Natural killer cell (primary cell): ENCODE measurements around the gene TMEM82. TPM values are rescaled to one million over a fixed set of nuclear protein-coding genes. Genes with fewer than 3 reads are reported as not detected.

ENCODE experiments used
- ATAC-seq, 3 donors: fragments of 150-1000 bp in 2 of 3; fragments of 200-7000 bp in 1 of 3; cut with Tn5 transposase; 1 replicate in 1 of 3; 2 replicates in 2 of 3; pipeline ENCODE4 v1.10.0; 2021; ENCODE audit warnings: mild to moderate bottlenecking in 2 of 3, moderate library complexity in 2 of 3
- DNase-seq, 2 donors: peaks; one replicate each; pipeline versions ENCODE4 v3.0.0 to v3.0.0-alpha.2; 2013 to 2021; ENCODE audit warnings: mixed read lengths in 1 of 2
- H3K27ac ChIP-seq: one replicate; pipeline ENCODE4 v1.5.1; 2013; ENCODE audit warnings: mild to moderate bottlenecking, low read length
- H3K27me3 ChIP-seq: one replicate; pipeline ENCODE4 v1.6.1; 2013; ENCODE audit warnings: low read length; ENCODE audit not compliant: control insufficient read depth, insufficient read depth
- H3K36me3 ChIP-seq: one replicate; pipeline ENCODE4 v1.6.1; 2013; ENCODE audit warnings: low read length; ENCODE audit not compliant: control insufficient read depth, insufficient read depth
- H3K4me1 ChIP-seq: one replicate; pipeline ENCODE4 v1.6.1; 2013; ENCODE audit warnings: low read length; ENCODE audit not compliant: control insufficient read depth, insufficient read depth
- H3K4me3 ChIP-seq: one replicate; pipeline ENCODE4 v1.5.1; 2013; ENCODE audit warnings: low read length
- H3K9me3 ChIP-seq: one replicate; pipeline ENCODE4 v1.6.1; 2013; ENCODE audit warnings: low read length; ENCODE audit not compliant: control insufficient read depth, insufficient read depth
- H3K27ac Mint-ChIP-seq, 2 donors: one replicate each; pipeline ENCODE4 v1.8.0; 2022; ENCODE audit warnings: mild to moderate bottlenecking in 2 of 2, mixed read lengths in 2 of 2, moderate library complexity in 1 of 2
- H3K27me3 Mint-ChIP-seq, 2 donors: one replicate each; pipeline ENCODE4 v1.8.0; 2022; ENCODE audit warnings: low read depth in 2 of 2, mixed read lengths in 2 of 2
- H3K36me3 Mint-ChIP-seq: one replicate; pipeline ENCODE4 v1.8.0; 2022; ENCODE audit warnings: mixed read lengths
- H3K4me1 Mint-ChIP-seq, 2 donors: one replicate each; pipeline ENCODE4 v1.8.0; 2022; ENCODE audit warnings: mixed read lengths in 2 of 2
- H3K4me3 Mint-ChIP-seq: one replicate; pipeline ENCODE4 v1.8.0; 2022; ENCODE audit warnings: mild to moderate bottlenecking, moderate library complexity, mixed read lengths
- H3K9me3 Mint-ChIP-seq, 2 donors: one replicate each; pipeline ENCODE4 v1.8.0; 2022; ENCODE audit warnings: mixed read lengths in 2 of 2
- CTCF ChIP-seq: fragments of 200-600 bp; IDR thresholded peaks from one replicate; pipeline ENCODE4 v1.8.0; 2022; ENCODE audit warnings: antibody characterized with exemption
- WGBS: methylation state at CpG from one replicate; pipeline ENCODE4 v1.1.7; 2013; ENCODE audit warnings: missing lambda C conversion rate; ENCODE audit not compliant: insufficient coverage; 5-methylcytosine and 5-hydroxymethylcytosine counted together
- intact Hi-C: fragments of 100-400 bp; cut with micrococcal nuclease; formaldehyde crosslinking; loops from one replicate; pipeline ENCODE4 v1.14.2; 2022
- total RNA-seq, 4 donors: library from RNA; stranded (reverse); fragments of 120-200 nt in 1 of 4; gene quantifications; one replicate each; pipeline versions ENCODE4 v1.2.3 to v1.2.4, GENCODE V29; 2013 to 2022

The TMEM82 gene
- total RNA-seq, 3 donors from 2014 or later (not counting 1 experiment from before 2014, with no cell fraction given), result not detected

GRCh38 chr1:15732686-15733081 is 9.6 kb upstream of the TMEM82 start:
- Histone ChIP-seq H3K4me1 (no peaks in the 10 kb centered on the region), H3K36me3 (peaks cover 52% of the 10 kb centered on the region), H3K27ac (no peak overlapping the region), H3K4me3 (no peak overlapping the region), H3K9me3 (no peaks in the 10 kb centered on the region), H3K27me3 (no peaks in the 10 kb centered on the region)
- DNase-seq, result no peak
- no peaks in the 10 kb centered on the region for H3K36me3 Mint-ChIP-seq
- intact Hi-C loops, result no loop called here
- H3K27me3 Mint-ChIP-seq, result no peaks in the 10 kb centered on the region
- WGBS, result 94% methylated on average over 7 of the region's 7 CpGs
- no peak overlapping the region for H3K27ac Mint-ChIP-seq
- TF ChIP-seq CTCF, result no peak
- no peaks in the 10 kb centered on the region for H3K4me1 Mint-ChIP-seq
- H3K9me3 Mint-ChIP-seq, result no peaks in the 10 kb centered on the region
- no peak overlapping the region for H3K4me3 Mint-ChIP-seq
- no peak for ATAC-seq

DNA sequence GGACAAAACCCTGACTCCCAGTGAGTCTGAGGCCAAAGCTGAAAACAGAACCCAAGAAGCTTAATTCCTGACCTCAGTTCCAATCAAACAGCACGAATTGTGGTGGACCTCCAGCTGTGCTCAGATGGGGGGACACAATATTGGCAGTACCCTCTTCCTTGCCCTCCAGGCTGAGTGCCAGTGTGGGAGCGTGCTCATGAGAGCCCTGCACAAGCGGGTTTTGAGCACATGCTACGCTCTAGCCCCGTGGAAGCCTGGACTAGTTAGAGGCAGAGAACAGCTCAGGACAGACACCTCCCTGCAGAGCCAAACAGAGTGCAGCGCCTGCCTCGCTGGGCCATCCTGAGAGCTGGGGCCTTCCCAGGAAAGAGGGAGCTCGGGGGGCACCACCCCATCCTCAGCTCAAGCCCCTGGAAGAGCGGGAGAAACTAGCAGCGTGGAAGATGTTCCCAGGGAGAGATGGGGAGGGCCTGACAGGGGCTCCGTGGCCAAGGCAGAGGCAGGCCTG is 9.0 kb upstream of the TMEM82 start:
- Histone ChIP-seq H3K27me3 (no peaks in the 10 kb centered on the region), H3K4me1 (no peaks in the 10 kb centered on the region), H3K4me3 (no peak overlapping the region), H3K9me3 (no peaks in the 10 kb centered on the region), H3K36me3 (peaks cover 46% of the 10 kb centered on the region), H3K27ac (no peak overlapping the region)
- Mint-ChIP-seq H3K4me3 (no peak overlapping the region), H3K9me3 (no peaks in the 10 kb centered on the region), H3K27ac (no peak overlapping the region), H3K36me3 (no peaks in the 10 kb centered on the region), H3K4me1 (no peaks in the 10 kb centered on the region), H3K27me3 (no peaks in the 10 kb centered on the region)
- TF ChIP-seq CTCF, result no peak
- 96% methylated on average over 11 of the region's 11 CpGs for WGBS
- ATAC-seq (no peak), DNase-seq (no peak)
- intact Hi-C loops, result no loop called here

DNA sequence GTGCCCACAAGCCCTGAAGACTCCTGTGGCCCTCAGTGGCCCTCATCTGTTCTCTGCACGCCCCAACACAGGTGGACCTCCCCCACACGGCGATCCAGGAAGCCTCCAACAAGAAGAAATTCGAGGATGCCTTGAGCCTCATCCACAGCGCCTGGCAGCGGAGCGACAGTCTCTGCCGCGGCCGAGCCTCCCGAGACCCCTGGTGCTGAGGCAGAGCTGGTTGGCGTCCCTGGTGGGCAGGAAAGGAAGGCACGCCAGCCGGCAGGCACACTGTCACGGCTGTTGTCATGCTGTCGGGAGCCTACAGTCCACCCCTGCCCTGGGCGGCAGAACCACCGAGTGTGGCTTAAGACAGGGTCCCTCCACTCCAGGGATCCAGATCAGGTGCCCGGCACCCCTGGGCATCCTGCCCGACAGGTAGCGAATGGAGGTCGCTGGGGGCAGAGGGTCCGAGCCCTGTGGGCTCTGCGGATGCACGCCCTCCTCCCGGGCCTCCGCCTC is 8.5 kb upstream of the TMEM82 start:
- no peak for DNase-seq

More for the DNA sequence above, 8.5 kb upstream of the TMEM82 start:
- ATAC-seq, result no peak
- no peak overlapping the region for H3K27ac ChIP-seq
- Mint-ChIP-seq H3K27me3 (no peaks in the 10 kb centered on the region), H3K4me1 (no peaks in the 10 kb centered on the region), H3K27ac (no peak overlapping the region), H3K36me3 (no peaks in the 10 kb centered on the region), H3K4me3 (no peak overlapping the region), H3K9me3 (no peaks in the 10 kb centered on the region)
- no peaks in the 10 kb centered on the region for H3K4me1 ChIP-seq
- WGBS, result 96% methylated on average over 27 of the region's 27 CpGs
- no peaks in the 10 kb centered on the region for H3K27me3 ChIP-seq
- TF ChIP-seq CTCF, result no peak
- intact Hi-C loops, result no loop called here
- no peak overlapping the region for H3K4me3 ChIP-seq
- no peaks in the 10 kb centered on the region for H3K9me3 ChIP-seq
- peaks cover 41% of the 10 kb centered on the region for H3K36me3 ChIP-seq
